Kidney (tissue), 14 donors: ENCODE results near the gene TRIP10. TPM values are rescaled to one million over a fixed set of nuclear protein-coding genes. Genes with fewer than 3 reads are reported as not detected.

ENCODE experiments used
- DNase-seq, 5 donors: peaks; one replicate each; pipeline ENCODE4 v3.0.0-alpha.2; 2013 to 2020
- FAIRE-seq: peaks from 2 replicates; lab custom pipeline; 2012; peaks lifted over from hg19 to GRCh38; lab: Jason Lieb, UNC
- H3K27ac ChIP-seq, 2 donors: one replicate each; pipeline ENCODE4 v1.7.0; 2013; ENCODE audit warnings: low read depth in 2 of 2, low read length in 2 of 2, inconsistent platforms in 1 of 2
- H3K27me3 ChIP-seq: one replicate; pipeline ENCODE4 v1.7.1; 2013; ENCODE audit warnings: low read length, inconsistent platforms; ENCODE audit not compliant: control insufficient read depth, insufficient read depth
- H3K36me3 ChIP-seq, 3 donors: one replicate each; pipeline versions ENCODE4 v1.7.0 to v1.7.1; 2013; ENCODE audit warnings: low read length in 3 of 3, control low read depth in 1 of 3, inconsistent platforms in 1 of 3; ENCODE audit not compliant: insufficient read depth in 3 of 3, control insufficient read depth in 2 of 3
- H3K4me1 ChIP-seq, 3 donors: one replicate each; pipeline versions ENCODE4 v1.7.0 to v1.7.1; 2013; ENCODE audit warnings: low read length in 3 of 3, inconsistent platforms in 1 of 3, low read depth in 1 of 3; ENCODE audit not compliant: control insufficient read depth in 2 of 3, insufficient read depth in 2 of 3
- H3K4me3 ChIP-seq, 3 donors: one replicate each; pipeline versions ENCODE4 v1.7.0 to v1.8.1; 2013; ENCODE audit warnings: low read length in 3 of 3, control low read depth in 1 of 3, inconsistent platforms in 1 of 3
- H3K9ac ChIP-seq, 3 donors: one replicate each; pipeline versions ENCODE4 v1.7.0 to v1.7.1; 2013; ENCODE audit warnings: low read length in 3 of 3, control low read depth in 1 of 3, inconsistent platforms in 1 of 3
- H3K9me3 ChIP-seq, 3 donors: one replicate each; pipeline versions ENCODE4 v1.7.0 to v1.7.1; 2013; ENCODE audit warnings: low read length in 3 of 3, control low read depth in 1 of 3, inconsistent platforms in 1 of 3; ENCODE audit not compliant: control insufficient read depth in 2 of 3, insufficient read depth in 1 of 3
- intact Hi-C: fragments of 100-400 bp; cut with DNase I; formaldehyde crosslinking; loops from one replicate; pipeline ENCODE4 v1.11.1; 2022
- polyA plus RNA-seq: library from polyadenylated mRNA; stranded (reverse); fragments of 350-450 nt; fragmentation: Illumina TruSeq; extraction: RNeasy Lipid Tissue Mini Kit (QIAGEN cat#74804); gene quantifications from one replicate; pipeline ENCODE4 v1.2.3, GENCODE V29; 2014; ENCODE audit warnings: low read depth, low replicate concordance; ENCODE audit not compliant: insufficient read depth
- total RNA-seq: library from RNA; stranded (reverse); fragmentation: NEBNext Ultra II Directional; extraction: Animal tissue kit (Norgen Biotek cat#: 25700); gene quantifications from one replicate; pipeline ENCODE4 v1.2.1, GENCODE V29; 2021
- TF ChIP-seq, protein P1 (sequence below): IDR thresholded peaks from 3 replicates; pipeline ENCODE4 v1.5.1; 2012; ENCODE audit warnings: mild to moderate bottlenecking, moderate library complexity, borderline replicate concordance; ENCODE audit not compliant: insufficient read depth; ENCODE audit errors: extremely low read depth
- donor health status: control.
- donor health status: control.
- donor health status: control.
- donor health status: control.
- donor health status: control.
- donor health status: DM: yes; HTN: yes; CAD: no.
- donor health status: Normal renal cell carcinoma (clear cell type).

TRIP10 gene
- total and polyA plus RNA-seq, 2 donors from 2014 or later = 57.5 to 92.9 TPM

DNA sequence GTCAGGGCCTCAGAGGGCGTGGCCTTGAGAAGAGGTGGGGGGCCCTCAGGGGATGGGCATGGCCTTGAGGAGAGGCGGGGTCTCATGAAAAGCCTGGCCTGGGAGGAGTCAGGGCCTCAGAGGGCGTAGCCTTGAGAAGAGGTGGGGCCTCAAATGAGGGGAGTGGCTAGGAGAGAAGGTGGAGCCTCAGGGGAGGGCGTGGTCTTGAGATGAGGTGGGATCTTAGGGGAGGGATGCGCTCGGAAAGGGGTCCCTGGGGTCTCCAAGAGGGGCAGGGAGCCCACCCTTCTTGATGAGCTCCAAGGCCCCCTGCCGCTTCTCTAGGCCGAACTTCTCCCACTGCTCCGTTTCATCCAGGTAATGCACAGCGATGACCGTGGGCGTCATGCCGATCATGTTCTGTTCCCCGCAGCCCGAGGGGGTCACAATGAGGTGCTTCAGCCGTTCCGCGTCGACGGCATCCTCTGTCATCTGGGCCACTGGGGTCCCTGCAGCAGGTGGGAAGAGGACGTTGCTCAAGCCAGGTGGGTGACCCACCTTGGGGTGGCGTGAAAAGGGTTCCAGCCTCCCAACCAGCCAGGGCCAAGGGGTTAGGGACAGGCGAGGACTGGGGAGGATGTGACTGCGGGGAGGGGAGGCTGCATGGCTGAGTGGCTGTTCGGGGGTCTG, 45.2 kb upstream of the TRIP10 start:
- intact Hi-C loops = no loop called here
- no peak overlapping the region for H3K9ac ChIP-seq
- DNase-seq (peak in 1 of 5 donors; percentile 58), FAIRE-seq (no peak)
- H3K4me1 ChIP-seq = no peaks in the 10 kb centered on the region
- TF ChIP-seq, protein P1, sequence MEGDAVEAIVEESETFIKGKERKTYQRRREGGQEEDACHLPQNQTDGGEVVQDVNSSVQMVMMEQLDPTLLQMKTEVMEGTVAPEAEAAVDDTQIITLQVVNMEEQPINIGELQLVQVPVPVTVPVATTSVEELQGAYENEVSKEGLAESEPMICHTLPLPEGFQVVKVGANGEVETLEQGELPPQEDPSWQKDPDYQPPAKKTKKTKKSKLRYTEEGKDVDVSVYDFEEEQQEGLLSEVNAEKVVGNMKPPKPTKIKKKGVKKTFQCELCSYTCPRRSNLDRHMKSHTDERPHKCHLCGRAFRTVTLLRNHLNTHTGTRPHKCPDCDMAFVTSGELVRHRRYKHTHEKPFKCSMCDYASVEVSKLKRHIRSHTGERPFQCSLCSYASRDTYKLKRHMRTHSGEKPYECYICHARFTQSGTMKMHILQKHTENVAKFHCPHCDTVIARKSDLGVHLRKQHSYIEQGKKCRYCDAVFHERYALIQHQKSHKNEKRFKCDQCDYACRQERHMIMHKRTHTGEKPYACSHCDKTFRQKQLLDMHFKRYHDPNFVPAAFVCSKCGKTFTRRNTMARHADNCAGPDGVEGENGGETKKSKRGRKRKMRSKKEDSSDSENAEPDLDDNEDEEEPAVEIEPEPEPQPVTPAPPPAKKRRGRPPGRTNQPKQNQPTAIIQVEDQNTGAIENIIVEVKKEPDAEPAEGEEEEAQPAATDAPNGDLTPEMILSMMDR = no peak
- H3K4me3 ChIP-seq = no peak overlapping the region
- no peak overlapping the region for H3K27ac ChIP-seq
- H3K36me3 ChIP-seq = no peaks in the 10 kb centered on the region
- H3K9me3 ChIP-seq = no peaks in the 10 kb centered on the region
- no peaks in the 10 kb centered on the region for H3K27me3 ChIP-seq

DNA sequence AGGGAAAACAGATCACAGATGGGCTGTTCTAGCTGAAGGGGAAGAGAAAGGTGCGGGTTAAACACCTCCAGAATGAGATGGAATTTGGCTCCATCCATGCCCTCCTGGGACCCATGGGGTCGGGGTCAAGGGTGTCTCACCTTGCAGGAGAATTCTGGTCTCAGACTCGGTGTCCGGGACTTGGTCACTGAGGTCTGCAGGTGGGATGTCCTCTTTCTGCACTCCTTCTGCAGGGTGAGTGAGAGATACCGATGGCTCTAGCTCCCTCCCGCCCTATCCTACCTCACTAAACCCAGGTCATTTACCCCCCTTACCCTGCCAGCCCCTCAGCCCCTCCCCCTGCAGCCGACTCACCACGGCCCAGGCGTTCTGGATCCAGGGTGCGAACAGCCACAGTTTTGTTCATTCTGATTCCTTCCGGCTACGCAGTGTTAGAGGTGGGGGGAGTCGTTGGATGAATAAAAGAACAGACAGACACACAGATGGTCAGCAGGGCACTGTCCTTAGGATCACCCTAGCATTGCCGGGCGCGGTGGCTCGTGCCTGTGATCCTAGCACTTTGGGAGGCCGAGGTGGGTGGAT, 43.1 kb upstream of the TRIP10 start:
- DNase-seq (peak in 1 of 5 donors; percentile 33), FAIRE-seq (no peak)
- intact Hi-C loops = no loop called here
- TF ChIP-seq, protein P1 = no peak
- H3K9me3 ChIP-seq = no peaks in the 10 kb centered on the region
- H3K4me3 ChIP-seq = no peak overlapping the region
- no peak overlapping the region for H3K27ac ChIP-seq
- no peak overlapping the region for H3K9ac ChIP-seq
- H3K4me1 ChIP-seq = no peaks in the 10 kb centered on the region
- H3K27me3 ChIP-seq = no peaks in the 10 kb centered on the region
- H3K36me3 ChIP-seq = no peaks in the 10 kb centered on the region

DNA sequence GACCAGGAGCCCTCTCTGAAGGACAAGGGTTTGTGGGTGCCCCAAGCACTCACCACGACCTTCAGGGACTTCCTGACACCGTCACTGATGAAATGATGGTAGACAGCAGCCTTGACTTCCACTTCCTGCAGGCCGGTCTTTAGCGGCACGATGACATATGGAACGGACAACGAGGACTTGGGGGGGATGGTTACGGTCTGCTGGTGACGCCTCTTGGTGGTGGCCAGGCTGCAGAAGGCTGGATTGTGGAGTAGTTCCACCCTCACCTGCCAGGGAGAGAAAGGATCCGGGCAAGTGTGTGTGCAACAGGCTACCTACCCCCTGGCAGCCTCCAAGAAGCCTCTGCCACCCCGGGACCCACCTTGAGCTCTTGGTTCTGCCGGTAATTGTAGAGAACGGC, 42.2 kb upstream of the TRIP10 start:
- FAIRE-seq = no peak

More for the DNA sequence above, 42.2 kb upstream of the TRIP10 start:
- intact Hi-C loops = no loop called here
- Histone ChIP-seq H3K36me3 (no peaks in the 10 kb centered on the region), H3K9ac (no peak overlapping the region), H3K9me3 (no peaks in the 10 kb centered on the region), H3K4me1 (no peaks in the 10 kb centered on the region), H3K4me3 (no peak overlapping the region), H3K27ac (no peak overlapping the region), H3K27me3 (no peaks in the 10 kb centered on the region)
- TF ChIP-seq, protein P1 = no peak
- DNase-seq = peak in 1 of 5 donors; percentile 25
